ENCODE results near the gene HINT3.
"Not testable (repeated sequence)": the region's sequence is repeated elsewhere in the genome, so short reads cannot be mapped to it uniquely, and the experiment has no call there.

DNA sequence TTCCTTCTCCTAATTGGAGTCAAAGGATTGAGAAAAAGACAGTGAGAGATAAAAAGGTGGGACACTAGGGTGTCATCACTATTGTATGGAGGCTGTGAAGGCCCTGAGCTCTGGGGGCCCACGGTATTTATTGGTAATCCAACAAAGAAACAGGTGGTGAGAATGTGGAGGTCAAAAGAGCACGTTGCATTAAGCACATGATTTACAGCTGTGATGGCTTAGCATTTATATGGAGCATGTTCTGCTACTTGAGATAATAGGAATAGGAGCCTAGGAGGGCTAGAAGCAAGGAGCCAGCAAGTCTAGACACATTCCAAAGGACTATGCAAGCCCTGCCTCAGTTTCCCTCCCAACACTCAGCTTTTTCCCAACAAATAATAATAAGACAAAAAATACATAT lies 44.1 kb upstream of the HINT3 start:
- TF ChIP-seq, protein P1, sequence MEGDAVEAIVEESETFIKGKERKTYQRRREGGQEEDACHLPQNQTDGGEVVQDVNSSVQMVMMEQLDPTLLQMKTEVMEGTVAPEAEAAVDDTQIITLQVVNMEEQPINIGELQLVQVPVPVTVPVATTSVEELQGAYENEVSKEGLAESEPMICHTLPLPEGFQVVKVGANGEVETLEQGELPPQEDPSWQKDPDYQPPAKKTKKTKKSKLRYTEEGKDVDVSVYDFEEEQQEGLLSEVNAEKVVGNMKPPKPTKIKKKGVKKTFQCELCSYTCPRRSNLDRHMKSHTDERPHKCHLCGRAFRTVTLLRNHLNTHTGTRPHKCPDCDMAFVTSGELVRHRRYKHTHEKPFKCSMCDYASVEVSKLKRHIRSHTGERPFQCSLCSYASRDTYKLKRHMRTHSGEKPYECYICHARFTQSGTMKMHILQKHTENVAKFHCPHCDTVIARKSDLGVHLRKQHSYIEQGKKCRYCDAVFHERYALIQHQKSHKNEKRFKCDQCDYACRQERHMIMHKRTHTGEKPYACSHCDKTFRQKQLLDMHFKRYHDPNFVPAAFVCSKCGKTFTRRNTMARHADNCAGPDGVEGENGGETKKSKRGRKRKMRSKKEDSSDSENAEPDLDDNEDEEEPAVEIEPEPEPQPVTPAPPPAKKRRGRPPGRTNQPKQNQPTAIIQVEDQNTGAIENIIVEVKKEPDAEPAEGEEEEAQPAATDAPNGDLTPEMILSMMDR (optimal IDR thresholded peaks at IDR 0.05 in 1 of 3, IDR thresholded peaks at IDR 0.05 in 1 of 3, conservative IDR thresholded peaks at IDR 0.05 in 1 of 3; ENCODE audit: extremely low read depth in 1 of 3, insufficient read depth in 2 of 3, low read length in 3 of 3) = not testable (repeated sequence)
- not testable (repeated sequence) for TF ChIP-seq EZH2 (IDR thresholded peaks at IDR 0.05; ENCODE audit: low read length)

Measured in keratinocyte (primary cell).